SH-SY5Y (cell line): ENCODE results near the gene NAA40.

ENCODE experiments used
- GATA2 ChIP-seq: IDR thresholded peaks from 2 replicates; pipeline ENCODE4 v1.6.1; 2011; ENCODE audit warnings: mild to moderate bottlenecking, low read depth, low read length
- GATA3 ChIP-seq: IDR thresholded peaks from 2 replicates; pipeline ENCODE4 v1.6.1; 2011; ENCODE audit warnings: low read depth, mild to moderate bottlenecking, low read length, moderate library complexity

DNA sequence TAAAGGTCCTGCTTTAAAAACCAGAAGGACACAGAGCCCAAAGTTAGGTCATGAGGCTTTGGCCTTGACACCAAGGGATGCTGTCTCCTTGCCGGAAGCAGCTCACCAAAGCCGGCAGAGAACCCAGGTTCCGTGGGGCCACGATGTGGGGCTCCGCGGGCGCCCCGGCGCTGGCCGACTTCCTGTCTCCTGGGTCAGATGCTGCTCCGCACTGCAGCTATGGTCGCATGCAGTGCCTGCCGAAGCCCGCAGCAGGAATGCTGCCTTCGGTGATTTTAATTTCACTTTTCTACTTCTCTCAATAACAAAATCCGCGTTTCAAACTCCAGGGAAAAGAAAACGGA, 47.0 kb downstream of the NAA40 start:
- TF ChIP-seq GATA2 (no peak), GATA3 (no peak)
